RWPE1 (cell line): ENCODE data around the gene AGPAT3.

Source experiments
- CTCF ChIA-PET: fragments of 350-600 bp; sonication (Branson Sonifier 250); formaldehyde crosslinking; extraction: SDS; loops from one replicate; lab custom pipeline; 2021; lab: Yijun Ruan, JAX
- POLR2A ChIA-PET: fragments of 400-600 bp; formaldehyde crosslinking; extraction: SDS; loops from one replicate; lab custom pipeline; 2020; ENCODE audit warnings: antibody characterized with exemption; ENCODE audit not compliant: low non-redundant PET; lab: Yijun Ruan, JAX
- DNase-seq: peaks from one replicate; pipeline ENCODE4 v3.0.0; 2012; ENCODE audit warnings: low spot score
- H3K27ac ChIP-seq: fragments of 450-650 bp; 2 replicates; pipeline ENCODE4 v1.5.1; 2017
- CTCF ChIP-seq: fragments of 450-650 bp; conservative IDR thresholded peaks from 2 replicates; pipeline ENCODE4 v1.5.1; 2017; ENCODE audit warnings: low read depth, mild to moderate bottlenecking

Gene AGPAT3

GRCh38 chr21:43937891-43938309 lies 72.9 kb downstream of the AGPAT3 start:
- peak overlapping the region; percentile 15 for H3K27ac ChIP-seq
- DNase-seq: no peak
- ChIA-PET POLR2A (interaction anchor here (0.7 kb wide), 1 partner anchor 167 kb away, joined by 6 read pairs; no protein-coding TSS in a partner anchor), CTCF (interaction anchor here (0.6 to 1.0 kb wide), 3 partner anchors 119 to 134 kb away, joined by 3 to 7 read pairs (median 5); no protein-coding TSS in a partner anchor)
- no peak for TF ChIP-seq CTCF

- peak; percentile 92 for TF ChIP-seq CTCF
- ChIA-PET CTCF (interaction anchor here (0.6 to 1.2 kb wide), 8 partner anchors 9 to 211 kb away, joined by 3 to 7 read pairs (median 4); no protein-coding TSS in a partner anchor), POLR2A (interaction anchor here (0.7 kb wide), 1 partner anchor 168 kb away, joined by 6 read pairs; no protein-coding TSS in a partner anchor)
- H3K27ac ChIP-seq: peak overlapping the region; percentile 29
- DNase-seq: peak; percentile 86
Measured at GRCh38 chr21:43938751-43939442, 73.9 kb downstream of the AGPAT3 start.

GRCh38 chr21:43939443-43940328 lies 74.7 kb downstream of the AGPAT3 start:
- CTCF ChIA-PET: interaction anchor here (1.0 to 1.3 kb wide), 4 partner anchors 10 to 212 kb away, joined by 3 to 4 read pairs (median 4); no protein-coding TSS in a partner anchor
- TF ChIP-seq CTCF: peak; percentile 67; the same call in 1 of the 2 replicates
- no peak for DNase-seq
- POLR2A ChIA-PET: no interaction called here
- peak overlapping the region; percentile 29 for H3K27ac ChIP-seq

GRCh38 chr21:43940329-43941050 lies 75.5 kb downstream of the AGPAT3 start:
- DNase-seq: no peak
- POLR2A ChIA-PET: interaction anchor here (0.9 kb wide), 1 partner anchor 14 kb away, joined by 3 read pairs; no protein-coding TSS in a partner anchor
- no peak overlapping the region for H3K27ac ChIP-seq
- CTCF ChIA-PET: interaction anchor here (1.3 kb wide), 1 partner anchor 9 kb away, joined by 3 read pairs; no protein-coding TSS in a partner anchor
- no peak for TF ChIP-seq CTCF

- no peak for DNase-seq
- POLR2A ChIA-PET: no interaction called here
- no peak for TF ChIP-seq CTCF
- CTCF ChIA-PET: interaction anchor here (0.9 kb wide), 1 partner anchor 33 kb away, joined by 3 read pairs; no protein-coding TSS in a partner anchor
- H3K27ac ChIP-seq: no peak overlapping the region
Measured at GRCh38 chr21:43942201-43942600, 77.2 kb downstream of the AGPAT3 start.
